GM10248 (cell line): Measurements from ENCODE around the gene KRT15.

Source experiments
- CTCF ChIA-PET: fragments of 300-600 bp; sonication (Branson Sonifier 250); formaldehyde crosslinking; extraction: SDS; loops from one replicate; lab custom pipeline; 2021; ENCODE audit warnings: antibody characterized with exemption; lab: Yijun Ruan, JAX
- POLR2A ChIA-PET: fragments of 350-650 bp; sonication (Branson Sonifier 250); formaldehyde crosslinking; extraction: SDS; loops from one replicate; lab custom pipeline; 2020; ENCODE audit warnings: antibody characterized with exemption; lab: Yijun Ruan, JAX
- DNase-seq: peaks from one replicate; pipeline ENCODE4 v3.0.0; 2012; ENCODE audit errors: extremely low spot score
- CTCF ChIP-seq: IDR thresholded peaks from 2 replicates; pipeline ENCODE4 v1.5.1; 2012; ENCODE audit warnings: mild to moderate bottlenecking, low read depth; ENCODE audit errors: extremely low read depth, missing control alignments, control extremely low read depth

KRT15 gene

GRCh38 chr17:41474863-41475262 lies 43.8 kb downstream of the KRT15 start:
- DNase-seq, result no peak
- ChIA-PET CTCF (interaction anchor here (1.4 kb wide), 1 partner anchor 11 kb away, joined by 5 read pairs; no protein-coding TSS in a partner anchor), POLR2A (no interaction called here)
- no peak for TF ChIP-seq CTCF

- TF ChIP-seq CTCF, result no peak
- CTCF ChIA-PET, result no interaction called here
- no peak for DNase-seq
- POLR2A ChIA-PET, result no interaction called here
These were observed 50.3 kb downstream of the KRT15 start for GRCh38 chr17:41468346-41468745.

- DNase-seq, result no peak
- CTCF ChIA-PET, result interaction anchor here (1.9 kb wide), 1 partner anchor 10 kb away, joined by 5 read pairs; no protein-coding TSS in a partner anchor
- POLR2A ChIA-PET, result no interaction called here
- TF ChIP-seq CTCF, result no peak
These were observed 51.1 kb downstream of the KRT15 start for GRCh38 chr17:41467561-41467960.

- POLR2A ChIA-PET, result no interaction called here
- no peak for DNase-seq
- no peak for TF ChIP-seq CTCF
- CTCF ChIA-PET, result interaction anchor here (1.9 kb wide), 1 partner anchor 11 kb away, joined by 5 read pairs; no protein-coding TSS in a partner anchor
These were observed 51.7 kb downstream of the KRT15 start, which contains the start of gene KRT32 for GRCh38 chr17:41466988-41467387. Gene KRT32 (minus strand): TSS chr17:41467386. CDS start chr17:41467325, 61 bp downstream.

- no peak for DNase-seq
- ChIA-PET POLR2A (no interaction called here), CTCF (no interaction called here)
- TF ChIP-seq CTCF, result no peak
These were observed 54.0 kb downstream of the KRT15 start for GRCh38 chr17:41464682-41465081.

- ChIA-PET POLR2A (no interaction called here), CTCF (interaction anchor here (0.8 to 1.5 kb wide), 3 partner anchors 10 to 16 kb away, joined by 3 to 5 read pairs (median 3); no protein-coding TSS in a partner anchor)
- no peak for TF ChIP-seq CTCF
- DNase-seq, result no peak
These were observed 54.5 kb downstream of the KRT15 start for GRCh38 chr17:41464173-41464572.
